GM12892 (cell line): ENCODE measurements around the gene HMCN2.

Source experiments
- POLR2A ChIP-seq: IDR thresholded peaks from 2 replicates; pipeline ENCODE4 v1.6.1; 2011; ENCODE audit warnings: low read depth, low read length, control low read depth
- POLR2AphosphoS5 ChIP-seq: IDR thresholded peaks from 2 replicates; pipeline ENCODE4 v1.6.1; 2011; ENCODE audit warnings: low read depth, low read length, control low read depth
- TAF1 ChIP-seq: IDR thresholded peaks from 2 replicates; pipeline ENCODE4 v1.6.1; 2011; ENCODE audit warnings: low read depth, mild to moderate bottlenecking, control low read depth, low read length, borderline replicate concordance

GRCh38 chr9:130327070-130327780, 61.7 kb downstream of the HMCN2 start:
- TF ChIP-seq POLR2A (no peak), TAF1 (no peak), POLR2AphosphoS5 (no peak)
